HG03045 (cell line): Measurements from ENCODE around the gene ACTG1.

Experiments used
- ATAC-seq: cut with Tn5 transposase; IDR thresholded peaks from one replicate; pipeline ENCODE4 v1.9.1; 2021; ENCODE audit warnings: mild to moderate bottlenecking, moderate library complexity; ENCODE audit not compliant: unreplicated experiment

ACTG1 gene

GRCh38 chr17:81518113-81518784 lies 5.7 kb upstream of the ACTG1 start:
- ATAC-seq = no peak

DNA sequence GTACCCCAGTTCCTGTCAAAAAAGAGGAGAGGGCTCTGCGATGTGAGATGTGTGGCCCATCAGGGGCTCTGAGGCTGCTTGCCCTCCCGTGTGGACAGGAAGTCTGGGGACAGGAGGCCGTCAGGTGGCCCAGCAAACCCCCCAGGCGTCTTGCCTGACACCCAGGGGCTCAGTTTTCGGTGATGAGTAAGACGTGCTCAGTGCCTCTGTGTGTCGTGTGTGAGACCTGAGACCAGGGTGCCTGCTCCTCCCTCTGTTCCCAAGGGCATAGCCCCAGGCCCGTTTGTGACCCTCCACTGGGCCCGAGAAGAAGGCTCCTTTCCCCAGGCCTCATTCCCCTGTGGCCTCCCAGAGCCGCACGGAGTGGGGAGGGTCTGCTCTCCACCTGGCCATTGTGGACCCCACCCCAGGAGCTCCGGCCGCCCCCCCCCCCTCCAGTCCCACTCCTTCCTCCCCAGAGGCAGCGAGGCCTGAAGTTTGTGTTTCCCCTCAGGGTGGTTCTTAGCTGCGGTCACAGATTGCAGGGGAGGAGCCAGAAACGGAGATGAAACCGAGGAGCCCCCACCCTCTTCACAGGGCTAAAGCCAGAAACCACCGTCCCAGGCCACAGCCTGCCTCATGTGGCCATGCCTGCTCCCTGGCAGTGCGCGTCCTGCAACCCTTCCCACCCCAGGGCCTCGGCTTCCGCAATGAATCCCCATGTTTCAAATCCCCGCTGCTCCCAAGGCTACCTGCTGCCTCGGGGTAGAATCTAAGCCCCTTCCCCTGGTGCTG lies 4.9 kb upstream of the ACTG1 start:
- no peak for ATAC-seq

DNA sequence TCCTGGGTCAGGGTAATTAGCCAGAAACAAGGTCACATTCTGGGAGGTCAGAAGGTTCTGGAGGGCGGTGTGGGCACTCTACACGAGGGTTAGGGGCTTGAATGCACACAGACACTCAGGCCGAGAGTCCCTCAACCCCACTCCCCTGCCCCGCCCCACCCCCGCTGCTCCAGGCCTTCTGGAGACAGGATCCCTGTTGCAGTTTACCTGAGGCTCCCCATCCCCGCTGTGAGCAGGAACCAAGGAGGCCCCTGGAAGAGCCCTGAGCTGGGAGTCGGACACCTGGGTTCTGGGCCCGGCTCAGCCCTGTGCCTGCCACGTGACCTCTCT lies 4.4 kb upstream of the ACTG1 start:
- no peak for ATAC-seq

- no peak for ATAC-seq
These were observed 3.8 kb upstream of the ACTG1 start for GRCh38 chr17:81516439-81516838.

- ATAC-seq = no peak
These were observed 3.0 kb upstream of the ACTG1 start for GRCh38 chr17:81515530-81516041.

GRCh38 chr17:81514739-81515529 lies 2.3 kb upstream of the ACTG1 start:
- peak; percentile 21 for ATAC-seq

DNA sequence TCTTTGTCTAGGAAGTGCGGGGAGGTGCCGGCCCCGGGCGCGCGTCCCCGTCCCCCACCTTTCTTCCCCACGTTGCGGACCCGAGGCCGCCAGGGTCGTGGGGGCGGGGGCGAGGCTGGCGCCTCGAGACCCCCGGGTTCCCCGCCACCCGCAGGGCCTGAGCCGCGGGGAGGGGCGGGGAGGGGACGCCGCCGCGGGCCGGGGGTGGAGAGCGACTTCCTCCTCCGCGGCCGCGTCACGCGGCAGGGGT lies 1.8 kb upstream of the ACTG1 start:
- ATAC-seq = no peak

- ATAC-seq = peak; percentile 0
These were observed 1.3 kb upstream of the ACTG1 start for GRCh38 chr17:81513753-81514488.

GRCh38 chr17:81513372-81513752 lies 763 bp upstream of the ACTG1 start:
- peak; percentile 1 for ATAC-seq

- no peak for ATAC-seq
These were observed 616 bp downstream of the ACTG1 start for GRCh38 chr17:81511804-81512561.

DNA sequence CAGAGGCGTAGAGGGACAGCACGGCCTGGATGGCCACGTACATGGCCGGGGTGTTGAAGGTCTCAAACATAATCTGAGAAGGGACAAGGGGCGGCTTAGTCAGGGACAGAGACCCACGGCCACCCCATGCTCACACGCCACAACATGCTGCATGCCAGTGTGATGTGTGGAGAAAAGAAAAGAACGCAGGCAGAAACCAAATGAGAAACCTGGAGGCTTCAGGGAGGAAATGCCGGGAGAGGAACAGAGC lies 1.1 kb downstream of the ACTG1 start:
- no peak for ATAC-seq

DNA sequence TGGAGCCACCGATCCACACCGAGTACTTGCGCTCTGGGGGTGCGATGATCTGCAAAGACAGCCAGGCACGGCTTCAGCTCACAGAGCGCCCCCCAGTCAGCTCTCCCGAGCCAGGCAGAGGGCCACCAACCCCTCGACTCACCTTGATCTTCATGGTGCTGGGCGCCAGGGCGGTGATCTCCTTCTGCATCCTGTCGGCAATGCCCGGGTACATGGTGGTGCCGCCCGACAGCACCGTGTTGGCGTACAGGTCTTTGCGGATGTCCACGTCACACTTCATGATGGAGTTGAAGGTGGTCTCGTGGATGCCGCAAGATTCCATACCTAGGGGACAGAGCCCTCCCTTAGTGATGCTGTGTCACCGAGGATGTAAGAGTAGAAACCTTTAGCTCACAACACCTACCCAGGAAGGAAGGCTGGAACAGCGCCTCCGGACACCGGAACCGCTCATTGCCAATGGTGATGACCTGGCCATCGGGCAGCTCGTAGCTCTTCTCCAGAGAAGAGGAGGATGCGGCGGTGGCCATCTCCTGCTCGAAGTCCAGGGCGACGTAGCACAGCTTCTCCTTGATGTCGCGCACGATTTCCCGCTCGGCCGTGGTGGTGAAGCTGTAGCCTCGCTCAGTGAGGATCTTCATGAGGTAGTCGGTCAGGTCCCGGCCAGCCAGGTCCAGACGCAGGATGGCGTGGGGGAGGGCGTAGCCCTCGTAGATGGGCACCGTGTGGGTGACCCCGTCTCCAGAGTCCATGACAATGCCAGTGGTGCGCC lies 1.6 kb downstream of the ACTG1 start:
- ATAC-seq = no peak

DNA sequence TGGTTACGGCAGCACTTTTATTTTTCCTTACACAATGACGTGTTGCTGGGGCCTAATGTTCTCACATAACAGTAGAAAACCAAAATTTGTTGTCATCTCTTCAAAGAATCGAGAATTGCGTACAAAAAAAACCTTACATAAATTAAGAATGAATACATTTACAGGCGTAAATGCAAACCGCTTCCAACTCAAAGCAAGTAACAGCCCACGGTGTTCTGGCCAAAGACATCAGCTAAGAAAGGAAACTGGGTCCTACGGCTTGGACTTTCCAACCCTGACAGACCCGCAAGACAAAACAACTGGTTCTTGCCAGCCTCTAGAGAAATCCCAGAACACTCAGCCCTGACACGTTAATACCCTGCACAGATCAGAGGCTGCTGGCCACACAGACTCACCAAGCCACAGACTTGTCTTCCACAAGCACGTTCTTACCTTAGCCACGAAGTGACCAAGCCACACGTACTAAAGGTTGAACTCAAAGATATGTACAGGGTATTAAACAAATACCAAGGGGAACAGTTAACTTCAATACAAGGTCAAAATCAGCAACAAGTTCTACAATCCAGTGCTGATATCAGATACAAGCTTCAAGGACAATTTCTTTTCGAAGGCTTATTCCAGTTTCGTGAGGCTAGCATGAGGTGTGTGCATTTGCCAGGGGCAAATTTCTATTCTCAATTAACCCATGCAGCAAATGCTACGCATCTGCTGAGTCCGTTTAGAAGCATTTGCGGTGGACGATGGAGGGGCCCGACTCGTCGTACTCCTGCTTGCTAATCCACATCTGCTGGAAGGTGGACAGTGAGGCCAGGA lies 2.4 kb downstream of the ACTG1 start:
- no peak for ATAC-seq

GRCh38 chr17:81509207-81509971 lies 3.2 kb downstream of the ACTG1 start:
- ATAC-seq = no peak

- no peak for ATAC-seq
These were observed 3.9 kb downstream of the ACTG1 start for GRCh38 chr17:81508639-81509206.

- no peak for ATAC-seq
These were observed 9.0 kb downstream of the ACTG1 start for GRCh38 chr17:81503619-81504018.

GRCh38 chr17:81502471-81503017 lies 10.1 kb downstream of the ACTG1 start:
- ATAC-seq = no peak

GRCh38 chr17:81500047-81500446 lies 12.6 kb downstream of the ACTG1 start:
- ATAC-seq = no peak
